OCI-LY7 (cell line): ENCODE data around the gene RRAGD. TPM values are rescaled to one million over a fixed set of nuclear protein-coding genes. Genes with fewer than 3 reads are reported as not detected.
A peak's percentile ranks its signal among the peaks of the same experiment; 100 is the strongest.

Experiments
- BruUV-seq: library from RNA; stranded (reverse); fragments of 400-500 nt; replicated peaks from 2 replicates; lab custom pipeline; 2021; lab: Mats Ljungman, UMichigan
- CTCF ChIA-PET: fragments of 300-600 bp; sonication (Branson Sonifier 250); formaldehyde crosslinking; loops from one replicate; lab custom pipeline; 2022; ENCODE audit warnings: antibody characterized with exemption; ENCODE audit not compliant: unreplicated experiment; lab: Charles Lee
- POLR2A ChIA-PET: fragments of 300-600 bp; sonication (Branson Sonifier 250); formaldehyde crosslinking; loops from one replicate; lab custom pipeline; 2022; ENCODE audit warnings: antibody characterized with exemption; lab: Charles Lee
- DNase-seq: peaks from one replicate; pipeline ENCODE4 v3.0.0-alpha.2; 2015; ENCODE audit warnings: low spot score
- H2AFZ ChIP-seq: fragments of 200-600 bp; sonication (generic), shearing (Covaris generic); 2 replicates; pipeline ENCODE4 v1.6.1; 2014; ENCODE audit warnings: mild to moderate bottlenecking, antibody characterized with exemption, low read length, moderate library complexity
- H3K27ac ChIP-seq: fragments of 200-600 bp; sonication (generic); 2 replicates; pipeline ENCODE4 v1.5.1; 2014; ENCODE audit warnings: mixed run types, low read depth, mild to moderate bottlenecking, moderate library complexity, low read length, inconsistent platforms; ENCODE audit not compliant: poor library complexity, severe bottlenecking
- H3K36me3 ChIP-seq: fragments of 200-600 bp; sonication (generic); 2 replicates; pipeline ENCODE4 v1.6.1; 2014; ENCODE audit warnings: mild to moderate bottlenecking, antibody characterized with exemption, low read length, moderate library complexity, mixed read lengths; ENCODE audit not compliant: insufficient read depth
- H3K4me1 ChIP-seq: fragments of 200-600 bp; sonication (generic); 2 replicates; pipeline ENCODE4 v1.5.1; 2014; ENCODE audit warnings: mild to moderate bottlenecking, low read length; ENCODE audit not compliant: insufficient read depth, poor library complexity, severe bottlenecking
- H3K4me2 ChIP-seq: fragments of 200-600 bp; sonication (generic); 2 replicates; pipeline ENCODE4 v1.6.1; 2014; ENCODE audit warnings: mild to moderate bottlenecking, low read length
- H3K4me3 ChIP-seq: fragments of 200-600 bp; sonication (generic); 2 replicates; pipeline ENCODE4 v1.5.1; 2014; ENCODE audit warnings: mild to moderate bottlenecking, low read depth, low read length; ENCODE audit not compliant: poor library complexity, severe bottlenecking
- H3K79me2 ChIP-seq: fragments of 200-600 bp; sonication (generic); 2 replicates; pipeline ENCODE4 v1.6.1; 2016; ENCODE audit warnings: low read depth, mild to moderate bottlenecking, low read length, moderate library complexity, mixed read lengths; ENCODE audit not compliant: insufficient read depth
- H3K9me2 ChIP-seq: fragments of 200-600 bp; sonication (generic); 2 replicates; pipeline ENCODE4 v1.6.1; 2016; ENCODE audit warnings: mild to moderate bottlenecking, low read length, mixed read lengths; ENCODE audit not compliant: insufficient read depth
- H3K9me3 ChIP-seq: fragments of 200-600 bp; sonication (generic); 2 replicates; pipeline ENCODE4 v1.6.1; 2014; ENCODE audit warnings: mild to moderate bottlenecking, mixed run types, low read length, mixed read lengths
- H4K20me1 ChIP-seq: fragments of 200-600 bp; sonication (generic); 2 replicates; pipeline ENCODE4 v1.6.1; 2014; ENCODE audit warnings: mild to moderate bottlenecking, antibody characterized with exemption, low read length, moderate library complexity, mixed read lengths; ENCODE audit not compliant: insufficient read depth
- CTCF ChIP-seq: fragments of 200-600 bp; sonication (generic); conservative IDR thresholded peaks from 2 replicates; pipeline ENCODE4 v1.5.1; 2014; ENCODE audit warnings: mild to moderate bottlenecking, antibody characterized with exemption, low read length, moderate library complexity, mixed read lengths
- EZH2phosphoT487 ChIP-seq: fragments of 200-600 bp; sonication (generic); IDR thresholded peaks from 2 replicates; pipeline ENCODE4 v1.6.1; 2018; ENCODE audit warnings: low read depth, borderline replicate concordance, mild to moderate bottlenecking, mixed run types, antibody characterized with exemption, low read length, moderate library complexity, mixed read lengths
- intact Hi-C: fragments of 100-400 bp; cut with micrococcal nuclease; formaldehyde crosslinking; loops from one replicate; pipeline ENCODE4 v1.10.0; 2022; ENCODE audit not compliant: unreplicated experiment
- total RNA-seq, 2 experiments: library from RNA; depleted of rRNA in 1 of 2; stranded (reverse); fragments of >200 nt in 1 of 2; shearing (Covaris generic) in 1 of 2; gene quantifications; 2 replicates each; pipeline ENCODE4 v1.2.3, GENCODE V29; 2014 to 2022

RRAGD gene
- total RNA-seq, 2 experiments from 2014 or later, result 6.2 to 17.6 TPM

DNA sequence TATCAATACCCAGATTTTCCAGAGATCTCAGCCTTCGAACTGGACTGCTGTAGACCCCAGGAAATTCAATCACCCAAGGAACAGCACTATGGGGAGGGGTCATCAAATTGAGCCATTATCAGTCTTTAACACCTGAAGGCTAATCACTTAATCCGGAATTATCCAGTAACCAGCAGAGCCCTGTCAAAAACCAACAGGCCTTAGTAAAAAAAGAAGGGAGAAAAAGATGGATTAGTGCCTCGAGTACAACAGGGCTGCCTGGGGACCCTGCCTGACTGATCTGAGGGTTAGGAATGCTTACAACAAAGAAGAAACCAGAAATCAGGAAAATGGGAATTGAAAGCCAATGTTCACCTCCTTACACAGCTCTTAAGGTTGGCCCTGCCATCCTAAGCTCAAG is 7.6 kb downstream of the RRAGD start:
- Histone ChIP-seq H3K4me1 (peaks cover 35% of the 10 kb centered on the region), H3K36me3 (no peaks in the 10 kb centered on the region), H2AFZ (no peak overlapping the region), H3K79me2 (peaks cover 10% of the 10 kb centered on the region), H3K9me2 (no peaks in the 10 kb centered on the region), H4K20me1 (no peaks in the 10 kb centered on the region), H3K4me3 (no peak overlapping the region), H3K27ac (no peak overlapping the region), H3K9me3 (no peaks in the 10 kb centered on the region), H3K4me2 (no peak overlapping the region)
- DNase-seq, result no peak
- ChIA-PET POLR2A (interaction anchor here (0.5 to 2.1 kb wide), 4 partner anchors 13 to 54 kb away, joined by 3 to 9 read pairs (median 4); no protein-coding TSS in a partner anchor), CTCF (no interaction called here)
- intact Hi-C loops, result no loop called here
- no TSS peak for BruUV-seq
- TF ChIP-seq CTCF, result no peak
- TF ChIP-seq EZH2phosphoT487, result no peak

DNA sequence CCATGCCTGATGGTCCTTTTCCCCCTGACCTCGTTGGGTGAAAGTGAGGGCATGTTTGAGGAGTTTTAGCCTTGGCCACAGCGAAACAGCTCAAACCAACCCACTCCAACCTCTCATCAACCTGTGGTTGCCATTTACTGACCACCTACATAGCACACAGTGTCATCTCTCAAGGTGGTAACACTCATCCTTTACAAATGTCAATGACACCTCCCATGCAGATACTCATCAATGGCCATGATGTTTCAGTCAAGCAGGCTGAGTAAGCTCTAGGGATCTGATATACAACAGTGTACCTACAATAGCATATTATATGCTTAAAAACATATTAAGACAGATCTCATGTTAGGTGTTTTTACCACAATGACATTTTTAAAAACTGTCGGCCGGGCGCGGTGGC is 9.3 kb downstream of the RRAGD start:
- intact Hi-C loops, result no loop called here
- no peaks in the 10 kb centered on the region for H3K9me3 ChIP-seq
- H3K27ac ChIP-seq, result no peak overlapping the region
- H3K4me2 ChIP-seq, result no peak overlapping the region
- no peaks in the 10 kb centered on the region for H3K36me3 ChIP-seq
- no peak for DNase-seq
- no peak for TF ChIP-seq CTCF
- TF ChIP-seq EZH2phosphoT487, result no peak
- BruUV-seq, result no TSS peak
- H2AFZ ChIP-seq, result no peak overlapping the region
- no peaks in the 10 kb centered on the region for H4K20me1 ChIP-seq
- ChIA-PET POLR2A (interaction anchor here (0.6 to 4.7 kb wide), 3 partner anchors 8 to 61 kb away, joined by 5 to 26 read pairs (median 15); no protein-coding TSS in a partner anchor), CTCF (no interaction called here)
- no peak overlapping the region for H3K4me3 ChIP-seq
- H3K4me1 ChIP-seq, result peaks cover 39% of the 10 kb centered on the region
- H3K79me2 ChIP-seq, result peaks cover 4% of the 10 kb centered on the region; the same call in 1 of the 2 replicates
- H3K9me2 ChIP-seq, result no peaks in the 10 kb centered on the region

DNA sequence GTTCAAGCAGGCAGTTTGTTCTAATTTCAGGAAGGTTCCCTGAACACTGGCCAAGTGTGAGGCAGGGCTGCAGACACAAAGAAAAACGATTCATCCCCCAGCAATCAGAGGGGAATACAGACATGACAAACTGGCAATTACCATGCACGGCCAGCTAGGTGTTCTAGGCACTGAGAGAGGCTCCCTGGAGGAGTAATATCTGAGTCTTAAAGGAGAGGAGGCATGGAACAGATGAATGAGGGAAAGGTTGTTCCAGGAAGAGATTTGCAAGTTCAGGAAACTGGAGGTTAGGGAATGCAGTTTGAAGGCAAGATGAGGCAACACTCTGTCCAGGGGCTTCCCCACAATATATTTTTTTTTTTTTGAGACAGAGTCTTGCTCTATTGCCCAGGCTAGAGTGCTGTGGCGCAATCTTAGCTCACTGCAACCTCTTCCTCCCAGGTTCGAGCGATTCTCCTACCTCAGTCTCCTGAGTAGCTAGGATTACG is 11.1 kb downstream of the RRAGD start:
- Histone ChIP-seq H3K4me2 (peak overlapping the region; percentile 39; the same call in 1 of the 2 replicates), H3K9me2 (no peaks in the 10 kb centered on the region), H3K4me3 (no peak overlapping the region), H3K4me1 (peaks cover 39% of the 10 kb centered on the region), H3K79me2 (peaks cover 6% of the 10 kb centered on the region; the same call in 1 of the 2 replicates), H2AFZ (no peak overlapping the region), H3K27ac (no peak overlapping the region), H3K36me3 (peaks cover 4% of the 10 kb centered on the region; the same call in 1 of the 2 replicates), H4K20me1 (no peaks in the 10 kb centered on the region), H3K9me3 (no peaks in the 10 kb centered on the region)
- ChIA-PET POLR2A (interaction anchor here (0.8 to 4.7 kb wide), 6 partner anchors 9 to 47 kb away, joined by 3 to 26 read pairs (median 5); no protein-coding TSS in a partner anchor), CTCF (interaction anchor here (0.6 kb wide), 2 partner anchors 195 to 467 kb away, joined by 3 read pairs; no protein-coding TSS in a partner anchor)
- TF ChIP-seq CTCF (no peak), EZH2phosphoT487 (no peak)
- no peak for DNase-seq
- no TSS peak for BruUV-seq
- intact Hi-C loops, result no loop called here
